HCT116 (cell line): ENCODE measurements around the gene RPS25. TPM values are rescaled to one million over a fixed set of nuclear protein-coding genes. Genes with fewer than 3 reads are reported as not detected.
"Not testable (repeated sequence)": the region's sequence is repeated elsewhere in the genome, so short reads cannot be mapped to it uniquely, and the experiment has no call there.

Experiments used
- ATAC-seq: fragments of 200-7000 bp; cut with Tn5 transposase; 2 replicates; pipeline ENCODE4 v1.9.1; 2020; ENCODE audit warnings: mild to moderate bottlenecking, moderate library complexity
- BruUV-seq: library from RNA; stranded (reverse); fragments of 400-500 nt; replicated peaks from 2 replicates; lab custom pipeline; 2021; lab: Mats Ljungman, UMichigan
- CTCF ChIA-PET: fragments of 300-600 bp; sonication (Branson Sonifier 250); formaldehyde crosslinking; loops from one replicate; lab custom pipeline; 2021; ENCODE audit warnings: antibody characterized with exemption; lab: Charles Lee
- POLR2A ChIA-PET: fragments of 300-600, 350-600 bp; sonication (Branson Sonifier 250); formaldehyde crosslinking; loops from one replicate; lab custom pipeline; 2021; ENCODE audit warnings: antibody characterized with exemption; lab: Charles Lee
- RAD21 ChIA-PET, 2 experiments: fragments of 300-600 bp; sonication (Branson Sonifier 250); formaldehyde crosslinking; loops; one replicate each; lab custom pipeline; 2023; ENCODE audit warnings: low total read pairs in 2 of 2; ENCODE audit not compliant: uncharacterized antibody in 2 of 2, unreplicated experiment in 2 of 2, low non-redundant PET in 1 of 2; lab: Charles Lee
- DNase-seq: peaks from one replicate; pipeline ENCODE4 v3.0.0-alpha.2; 2010; ENCODE audit warnings: low read depth, low spot score
- H2AFZ ChIP-seq: fragments of 200-600 bp; shearing (Covaris generic), sonication (generic); 2 replicates; pipeline ENCODE4 v1.6.1; 2017; ENCODE audit warnings: low read depth, mixed run types, mixed read lengths, antibody characterized with exemption, low read length; ENCODE audit not compliant: poor library complexity, severe bottlenecking
- H3K27ac ChIP-seq: 2 replicates; pipeline ENCODE4 v1.5.1; 2012; ENCODE audit warnings: low read depth, low read length
- H3K27me3 ChIP-seq: fragments of 200-600 bp; sonication (generic); 2 replicates; pipeline ENCODE4 v1.6.1; 2016; ENCODE audit warnings: mixed run types, low read length, mixed read lengths; ENCODE audit not compliant: insufficient read depth
- H3K36me3 ChIP-seq, 2 experiments: fragments of 200-500 bp in 1 of 2; fragments of 200-600 bp in 1 of 2; sonication (Bioruptor generic) in 1 of 2; sonication (generic) in 1 of 2; 2 replicates each; pipeline versions ENCODE4 v1.5.1 to v1.6.1; 2014 to 2016; ENCODE audit warnings: low read length in 2 of 2, inconsistent platforms in 1 of 2, mixed read lengths in 1 of 2, mixed run types in 1 of 2; ENCODE audit not compliant: insufficient read depth in 2 of 2, control insufficient read depth in 1 of 2
- H3K4me1 ChIP-seq, 2 experiments: fragments of 200-600 bp in 1 of 2; sonication (generic) in 1 of 2; 2 replicates each; pipeline versions ENCODE4 v1.5.1 to v1.6.1; 2012 to 2017; ENCODE audit warnings: low read length in 2 of 2, inconsistent platforms in 1 of 2, mild to moderate bottlenecking in 1 of 2, mixed read lengths in 1 of 2, mixed run types in 1 of 2, moderate library complexity in 1 of 2; ENCODE audit not compliant: insufficient read depth in 2 of 2, control insufficient read depth in 1 of 2
- H3K4me2 ChIP-seq: fragments of 200-600 bp; sonication (generic); 2 replicates; pipeline ENCODE4 v1.6.1; 2017; ENCODE audit warnings: mixed run types, low read length, mixed read lengths
- H3K4me3 ChIP-seq, 2 experiments: fragments of 200-600 bp in 1 of 2; sonication (generic) in 1 of 2; replicated peaks in 1 of 2; 2 replicates each; pipeline ENCODE4 v1.5.1; 2011 to 2016; ENCODE audit warnings: low read length in 2 of 2, control low read depth in 1 of 2, low read depth in 1 of 2, mild to moderate bottlenecking in 1 of 2, mixed read lengths in 1 of 2, mixed run types in 1 of 2
- H3K79me2 ChIP-seq: fragments of 200-600 bp; sonication (generic); 2 replicates; pipeline ENCODE4 v1.6.1; 2017; ENCODE audit warnings: mild to moderate bottlenecking, mixed run types, low read length, moderate library complexity, mixed read lengths; ENCODE audit not compliant: insufficient read depth
- H3K9ac ChIP-seq: fragments of 200-600 bp; sonication (generic); 2 replicates; pipeline ENCODE4 v1.6.1; 2016; ENCODE audit warnings: low read length, mixed read lengths
- H3K9me2 ChIP-seq: fragments of 200-600 bp; sonication (generic), shearing (Covaris generic); 2 replicates; pipeline ENCODE4 v1.6.1; 2017; ENCODE audit warnings: mixed run types, mild to moderate bottlenecking, moderate library complexity; ENCODE audit not compliant: insufficient read depth
- H3K9me3 ChIP-seq, 2 experiments: fragments of 200-500 bp in 1 of 2; fragments of 200-600 bp in 1 of 2; sonication (Bioruptor generic) in 1 of 2; sonication (generic) in 1 of 2; 2 replicates each; pipeline ENCODE4 v1.6.1; 2014 to 2017; ENCODE audit warnings: low read length in 2 of 2, mixed read lengths in 2 of 2, inconsistent platforms in 1 of 2, low read depth in 1 of 2, mild to moderate bottlenecking in 1 of 2, mixed run types in 1 of 2, moderate library complexity in 1 of 2; ENCODE audit not compliant: control insufficient read depth in 1 of 2, insufficient read depth in 1 of 2
- H4K20me1 ChIP-seq: fragments of 200-600 bp; sonication (generic), shearing (Covaris generic); 2 replicates; pipeline ENCODE4 v1.6.1; 2017; ENCODE audit warnings: mixed run types, mild to moderate bottlenecking, moderate library complexity; ENCODE audit not compliant: insufficient read depth
- EZH2 ChIP-seq: fragments of 200-600 bp; sonication (generic); IDR thresholded peaks from 2 replicates; pipeline ENCODE4 v1.6.1; 2017; ENCODE audit warnings: antibody characterized with exemption, mixed run types
- FOSL1 ChIP-seq: IDR thresholded peaks from 2 replicates; pipeline ENCODE4 v1.6.1; 2012; ENCODE audit warnings: low read depth
- intact Hi-C: fragments of 100-400 bp; cut with micrococcal nuclease; formaldehyde crosslinking; loops from 2 replicates; pipeline ENCODE4 v1.10.0; 2022
- total RNA-seq: library from RNA; stranded (reverse); gene quantifications from one replicate; pipeline ENCODE4 v1.2.1, GENCODE V29; 2021; ENCODE audit not compliant: unreplicated experiment
- TF ChIP-seq, protein P1 (sequence below): IDR thresholded peaks from 2 replicates; pipeline ENCODE4 v1.6.1; 2012
- TF ChIP-seq, protein P2 (sequence below): IDR thresholded peaks from 2 replicates; pipeline ENCODE4 v1.6.1; 2012
- TF ChIP-seq, protein P3 (sequence below), 3 experiments: fragments of 200-600 bp in 1 of 3; sonication (generic) in 1 of 3; IDR thresholded peaks in 2 of 3; conservative IDR thresholded peaks in 1 of 3; 2 replicates each; pipeline ENCODE4 v1.5.1; 2012 to 2017; ENCODE audit warnings: low read depth in 2 of 3, low read length in 2 of 3, antibody characterized with exemption in 1 of 3, borderline replicate concordance in 1 of 3, control low read depth in 1 of 3, mild to moderate bottlenecking in 1 of 3, mixed read lengths in 1 of 3, mixed run types in 1 of 3, moderate library complexity in 1 of 3; ENCODE audit not compliant: insufficient read depth in 1 of 3

Gene RPS25
- total RNA-seq, 1 experiment from 2014 or later = 1,404 TPM

DNA sequence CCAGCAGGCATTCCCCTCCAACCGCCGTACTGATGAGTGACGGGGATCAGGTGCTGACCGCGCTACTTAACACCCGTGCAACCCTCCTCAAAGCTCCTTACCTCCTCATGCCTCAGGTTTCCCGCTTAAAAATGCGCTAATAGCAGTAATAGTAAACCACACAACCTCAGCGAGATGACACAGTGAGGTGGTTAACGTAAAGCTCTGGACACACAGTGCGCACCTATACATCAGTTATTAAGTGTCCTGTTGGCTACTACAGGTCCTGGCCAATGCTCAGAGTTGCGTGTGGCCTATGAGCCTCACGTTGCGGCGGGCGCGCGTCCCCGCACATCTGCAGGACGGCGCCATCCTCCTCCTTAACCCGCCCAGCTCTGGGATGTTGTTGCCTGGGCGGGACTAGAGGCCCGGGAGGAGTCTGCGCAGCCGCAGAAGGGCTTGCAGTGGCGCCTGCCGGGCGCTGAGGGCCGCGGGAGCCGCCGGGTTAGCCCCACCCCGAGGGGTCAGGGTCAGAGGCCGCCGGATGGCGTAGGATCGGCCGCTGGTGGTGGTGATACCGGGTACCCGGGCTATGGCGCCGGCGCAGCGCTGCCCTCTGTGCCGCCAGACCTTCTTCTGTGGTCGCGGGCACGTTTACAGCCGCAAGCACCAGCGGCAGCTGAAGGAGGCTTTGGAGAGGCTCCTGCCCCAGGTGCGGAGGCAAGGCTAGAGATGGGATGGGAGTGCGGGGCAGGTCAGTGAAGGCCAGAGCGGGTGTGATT is 20.3 kb downstream of the RPS25 start, which contains the start of gene CENATAC (continued):
- no peak for TF ChIP-seq EZH2
- TF ChIP-seq, protein P1, sequence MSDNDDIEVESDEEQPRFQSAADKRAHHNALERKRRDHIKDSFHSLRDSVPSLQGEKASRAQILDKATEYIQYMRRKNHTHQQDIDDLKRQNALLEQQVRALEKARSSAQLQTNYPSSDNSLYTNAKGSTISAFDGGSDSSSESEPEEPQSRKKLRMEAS = peak; percentile 69; the same call in 1 of the 2 replicates
- TF ChIP-seq, protein P2, sequence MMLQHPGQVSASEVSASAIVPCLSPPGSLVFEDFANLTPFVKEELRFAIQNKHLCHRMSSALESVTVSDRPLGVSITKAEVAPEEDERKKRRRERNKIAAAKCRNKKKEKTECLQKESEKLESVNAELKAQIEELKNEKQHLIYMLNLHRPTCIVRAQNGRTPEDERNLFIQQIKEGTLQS = no peak

DNA sequence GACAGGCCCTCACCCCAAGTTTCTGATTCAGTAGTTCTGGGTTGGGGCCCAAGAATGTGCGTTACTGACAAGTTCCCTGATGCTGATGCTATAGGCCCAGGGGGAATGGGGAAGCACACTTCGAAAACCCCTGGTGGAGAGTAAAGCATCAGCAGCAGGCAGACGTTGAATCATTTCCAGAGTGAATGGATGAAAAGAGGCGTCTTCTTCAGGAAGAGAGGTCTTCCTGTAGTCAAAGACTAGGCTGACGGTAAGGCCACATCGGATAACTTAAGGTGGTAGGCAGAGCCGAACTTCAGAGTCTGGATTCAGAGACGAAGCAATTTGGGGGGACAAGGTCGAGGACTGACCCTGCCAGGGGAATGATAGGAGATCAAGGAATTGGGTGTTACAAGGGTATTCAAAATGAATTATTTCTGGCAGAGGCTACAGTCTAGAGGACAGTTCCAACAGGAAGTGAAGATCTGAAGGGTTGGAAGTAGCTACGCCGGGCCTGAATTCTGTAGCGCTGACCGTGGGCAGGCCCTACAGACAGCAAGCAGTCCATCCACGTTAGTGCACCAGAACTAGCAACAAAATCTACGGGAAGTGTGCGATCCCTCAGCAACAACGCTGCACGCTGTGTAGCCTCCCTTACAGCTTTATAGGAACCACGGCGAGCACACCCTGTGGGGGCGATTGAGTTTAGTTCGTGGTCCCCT is 21.1 kb downstream of the RPS25 start:
- ChIA-PET RAD21 (interaction anchor here in 1 of 2 experiments (0.5 kb wide), 1 partner anchor 8 kb away, joined by 3 read pairs; no protein-coding TSS in a partner anchor), CTCF (interaction anchor here (0.6 to 1.0 kb wide), 2 partner anchors 41 to 88 kb away, joined by 3 read pairs; partner anchors contain the start of gene UPK2), POLR2A (no interaction called here)
- Histone ChIP-seq H4K20me1 (no peaks in the 10 kb centered on the region), H3K4me1 (peaks cover 15 to 46% of the 10 kb centered on the region in 2 experiments), H2AFZ (no peak overlapping the region), H3K36me3 (peaks cover 7 to 22% of the 10 kb centered on the region in 2 experiments; a peak in 3 of 4 replicates), H3K4me3 (peak overlapping the region; percentile 90), H3K9me2 (no peaks in the 10 kb centered on the region), H3K4me2 (peak overlapping the region; percentile 97), H3K9ac (peak overlapping the region; percentile 90), H3K27ac (peak overlapping the region; percentile 96), H3K27me3 (no peaks in the 10 kb centered on the region), H3K9me3 (no peaks in the 10 kb centered on the region), H3K79me2 (peaks cover 61% of the 10 kb centered on the region)
- intact Hi-C loops = no loop called here
- ATAC-seq (peak; percentile 15), DNase-seq (no peak)
- TSS peak; percentile 69 for BruUV-seq
- TF ChIP-seq, protein P3, sequence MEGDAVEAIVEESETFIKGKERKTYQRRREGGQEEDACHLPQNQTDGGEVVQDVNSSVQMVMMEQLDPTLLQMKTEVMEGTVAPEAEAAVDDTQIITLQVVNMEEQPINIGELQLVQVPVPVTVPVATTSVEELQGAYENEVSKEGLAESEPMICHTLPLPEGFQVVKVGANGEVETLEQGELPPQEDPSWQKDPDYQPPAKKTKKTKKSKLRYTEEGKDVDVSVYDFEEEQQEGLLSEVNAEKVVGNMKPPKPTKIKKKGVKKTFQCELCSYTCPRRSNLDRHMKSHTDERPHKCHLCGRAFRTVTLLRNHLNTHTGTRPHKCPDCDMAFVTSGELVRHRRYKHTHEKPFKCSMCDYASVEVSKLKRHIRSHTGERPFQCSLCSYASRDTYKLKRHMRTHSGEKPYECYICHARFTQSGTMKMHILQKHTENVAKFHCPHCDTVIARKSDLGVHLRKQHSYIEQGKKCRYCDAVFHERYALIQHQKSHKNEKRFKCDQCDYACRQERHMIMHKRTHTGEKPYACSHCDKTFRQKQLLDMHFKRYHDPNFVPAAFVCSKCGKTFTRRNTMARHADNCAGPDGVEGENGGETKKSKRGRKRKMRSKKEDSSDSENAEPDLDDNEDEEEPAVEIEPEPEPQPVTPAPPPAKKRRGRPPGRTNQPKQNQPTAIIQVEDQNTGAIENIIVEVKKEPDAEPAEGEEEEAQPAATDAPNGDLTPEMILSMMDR (IDR thresholded peaks at IDR 0.05 in 2 of 3, conservative IDR thresholded peaks at IDR 0.05 in 1 of 3; ENCODE audit: borderline replicate concordance in 1 of 3, insufficient read depth in 1 of 3, low read depth in 2 of 3, low read length in 2 of 3) = peak in 2 of 3 experiments; percentile 49 to 52; a peak in 4 of 6 replicates
- TF ChIP-seq FOSL1 = no peak

DNA sequence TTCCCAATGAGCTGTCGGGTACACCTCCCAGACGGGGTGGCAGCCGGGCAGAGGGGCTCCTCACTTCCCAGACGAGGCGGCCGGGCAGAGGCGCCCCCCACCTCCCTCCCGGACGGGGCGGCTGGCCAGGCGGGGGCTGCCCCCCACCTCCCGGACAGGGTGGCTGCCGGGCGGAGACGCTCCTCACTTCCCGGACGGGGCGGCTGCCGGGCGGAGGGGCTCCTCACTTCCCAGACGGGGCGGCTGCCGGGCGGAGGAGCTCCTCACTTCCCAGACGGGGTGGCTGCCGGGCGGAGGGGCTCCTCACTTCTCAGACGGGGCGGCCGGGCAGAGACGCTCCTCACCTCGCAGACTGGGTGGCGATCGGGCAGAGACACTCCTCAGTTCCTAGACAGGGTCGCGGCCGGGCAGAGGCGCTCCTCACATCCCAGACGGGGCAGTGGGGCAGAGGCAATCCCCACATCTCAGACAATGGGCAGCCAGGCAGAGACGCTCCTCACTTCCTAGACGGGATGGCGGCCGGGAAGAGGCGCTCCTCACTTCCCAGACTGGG is 26.6 kb downstream of the RPS25 start:
- H3K4me1 ChIP-seq = peaks cover 11 to 30% of the 10 kb centered on the region in 2 experiments
- intact Hi-C loops, H3K79me2 ChIP-seq, H3K4me2 ChIP-seq, H3K36me3 ChIP-seq, POLR2A ChIA-PET, CTCF ChIA-PET, H3K9ac ChIP-seq, RAD21 ChIA-PET, H2AFZ ChIP-seq, BruUV-seq, DNase-seq, H3K27ac ChIP-seq, H3K9me3 ChIP-seq, H4K20me1 ChIP-seq, H3K4me3 ChIP-seq, H3K27me3 ChIP-seq, ATAC-seq, H3K9me2 ChIP-seq: not testable (repeated sequence)
